ENCODE measurements around the gene RBM46.
A peak's percentile ranks its signal among the peaks of the same experiment; 100 is the strongest.

The RBM46 gene

DNA sequence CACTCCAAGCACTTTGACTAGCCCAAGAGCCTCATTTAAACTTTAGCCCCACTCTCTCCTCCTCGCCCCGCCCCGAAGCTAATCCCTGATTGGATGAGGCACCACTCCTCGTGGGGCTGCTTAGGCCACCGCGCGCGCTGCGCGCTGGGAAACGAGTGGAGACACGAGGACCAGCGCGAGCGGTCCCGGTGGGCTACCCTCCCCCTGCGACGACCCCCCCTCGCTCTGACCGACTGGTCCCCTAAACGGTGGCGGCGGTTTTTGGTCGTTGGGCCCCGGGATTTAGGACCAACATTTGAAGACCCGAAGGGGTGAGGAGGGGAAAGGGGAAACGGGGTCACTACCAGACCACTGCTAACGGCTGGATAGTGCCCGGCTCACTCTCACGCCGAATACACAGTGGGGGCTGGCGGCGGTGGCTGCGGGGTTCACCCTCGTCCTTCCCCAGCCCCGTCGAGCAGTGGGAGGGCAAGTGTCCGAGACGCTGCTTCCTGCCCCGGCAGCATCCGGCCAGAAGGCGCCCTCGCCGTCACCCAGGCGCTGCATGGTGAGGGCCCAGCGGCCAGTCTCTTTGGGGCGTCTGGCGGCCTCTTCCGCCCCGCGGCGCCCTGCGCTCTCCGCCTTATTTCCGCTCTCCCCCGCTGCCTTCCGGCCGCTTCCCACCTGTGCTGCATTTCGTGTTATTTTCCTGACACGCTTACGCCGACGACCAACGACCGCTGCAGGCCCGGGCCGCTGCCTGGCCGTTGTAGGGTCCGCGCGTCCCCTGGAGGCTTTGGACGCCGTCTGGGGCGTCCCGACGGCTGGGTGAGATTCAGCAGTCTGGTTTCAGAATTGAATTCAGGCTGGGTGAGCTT is at the start of gene RBM46:
RBM46 (plus strand) TSS at position 147 of the 857 bp plus-strand sequence. CDS start 15,481 bp downstream, outside the sequence.
- DNase-seq (ENCODE audit: low spot score), result no peak

DNA sequence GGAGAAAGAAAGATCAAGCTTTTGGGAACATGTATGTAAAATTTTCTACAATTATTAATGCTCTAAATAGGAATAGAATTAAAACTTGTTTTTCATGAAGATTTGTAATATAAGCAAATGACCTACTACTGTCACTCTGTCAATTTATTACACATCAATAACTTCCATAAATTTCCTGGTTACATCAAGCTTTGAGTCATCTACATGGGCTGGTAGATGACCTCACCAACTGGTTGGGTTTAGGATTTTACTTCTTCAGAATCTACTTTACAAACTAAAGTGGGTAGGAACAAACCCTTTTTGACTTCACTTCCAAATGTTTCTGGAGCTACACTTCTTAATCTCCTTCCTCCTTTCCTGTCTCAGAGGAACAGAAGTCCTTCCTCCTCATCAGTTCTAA is 49.3 kb upstream of the RBM46 start:
- no peak for DNase-seq (ENCODE audit: low spot score)

- no peak for DNase-seq (ENCODE audit: low spot score)
These were observed 48.4 kb upstream of the RBM46 start for GRCh38 chr4:154732669-154733068.

DNA sequence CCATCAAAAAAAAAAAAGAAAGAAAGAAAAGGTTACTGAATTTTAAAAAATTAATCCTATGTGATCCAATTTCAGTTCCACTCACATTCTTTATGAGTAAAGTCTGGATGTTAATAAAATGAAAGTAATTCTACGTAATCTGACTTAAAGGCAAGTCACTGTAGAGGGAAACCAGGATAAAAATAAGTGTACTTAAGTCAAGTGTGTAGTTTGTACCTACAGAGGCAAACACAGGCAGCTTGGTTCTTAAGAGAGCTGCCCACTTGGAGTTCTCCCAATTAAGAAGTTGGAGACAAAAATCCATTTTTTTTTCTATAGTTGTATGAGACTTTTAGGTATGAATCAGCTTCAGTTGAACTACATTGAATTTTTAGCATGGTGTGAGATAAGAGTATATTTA is 44.3 kb upstream of the RBM46 start:
- no peak for DNase-seq (ENCODE audit: low spot score)

DNA sequence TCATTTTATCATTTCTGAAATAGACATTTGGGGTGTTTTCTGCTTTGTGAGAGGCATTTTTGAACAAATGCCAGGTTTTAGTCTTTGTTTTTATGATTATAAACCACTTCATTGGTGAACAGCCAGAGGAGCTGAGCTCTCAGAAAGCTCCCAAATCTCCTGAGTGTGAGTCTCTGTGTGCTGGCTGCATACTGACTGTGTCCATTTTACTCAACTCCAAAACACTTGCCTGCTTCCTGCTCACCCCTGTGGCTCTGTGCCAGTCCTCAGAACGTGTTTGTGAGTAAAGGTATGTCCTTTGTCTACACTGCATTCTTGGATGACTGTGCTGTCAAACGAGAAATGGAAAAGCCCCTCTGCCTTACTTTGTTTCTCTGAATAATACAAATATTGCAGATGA is 42.6 kb upstream of the RBM46 start:
- no peak for DNase-seq (ENCODE audit: low spot score)

- DNase-seq (ENCODE audit: low spot score), result no peak
These were observed 42.0 kb upstream of the RBM46 start for GRCh38 chr4:154739111-154739510.

- DNase-seq (ENCODE audit: low spot score), result no peak
These were observed 40.6 kb upstream of the RBM46 start for GRCh38 chr4:154740462-154740861.

DNA sequence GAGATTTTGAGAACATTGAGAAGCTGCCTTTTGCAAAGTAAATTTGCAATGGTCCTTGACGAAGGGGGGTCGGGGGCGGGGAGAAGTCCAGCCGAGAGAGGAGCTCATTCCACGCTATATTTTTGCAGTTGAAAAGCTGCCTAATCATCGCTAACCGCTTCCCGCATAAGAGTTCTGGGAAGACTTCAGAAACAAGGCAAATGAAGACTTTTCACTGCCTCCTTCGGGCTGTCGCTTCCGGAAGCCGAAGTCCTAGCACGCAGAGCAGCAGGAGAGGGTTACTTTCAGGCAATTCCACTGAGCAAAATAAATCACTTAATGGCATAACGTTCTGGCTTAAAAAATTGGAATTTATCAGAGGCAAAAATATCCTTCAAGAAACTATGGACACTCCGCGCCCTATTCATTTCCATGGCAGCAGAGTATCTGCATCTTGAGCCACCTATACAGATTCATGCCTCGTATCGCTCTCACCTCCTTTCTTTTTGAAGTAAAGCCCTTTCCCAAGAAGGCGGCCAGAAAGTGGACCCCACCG is 39.9 kb upstream of the RBM46 start:
- DNase-seq (ENCODE audit: low spot score), result no peak

GRCh38 chr4:154741922-154742850 is 38.9 kb upstream of the RBM46 start:
- DNase-seq (ENCODE audit: low spot score), result no peak

DNA sequence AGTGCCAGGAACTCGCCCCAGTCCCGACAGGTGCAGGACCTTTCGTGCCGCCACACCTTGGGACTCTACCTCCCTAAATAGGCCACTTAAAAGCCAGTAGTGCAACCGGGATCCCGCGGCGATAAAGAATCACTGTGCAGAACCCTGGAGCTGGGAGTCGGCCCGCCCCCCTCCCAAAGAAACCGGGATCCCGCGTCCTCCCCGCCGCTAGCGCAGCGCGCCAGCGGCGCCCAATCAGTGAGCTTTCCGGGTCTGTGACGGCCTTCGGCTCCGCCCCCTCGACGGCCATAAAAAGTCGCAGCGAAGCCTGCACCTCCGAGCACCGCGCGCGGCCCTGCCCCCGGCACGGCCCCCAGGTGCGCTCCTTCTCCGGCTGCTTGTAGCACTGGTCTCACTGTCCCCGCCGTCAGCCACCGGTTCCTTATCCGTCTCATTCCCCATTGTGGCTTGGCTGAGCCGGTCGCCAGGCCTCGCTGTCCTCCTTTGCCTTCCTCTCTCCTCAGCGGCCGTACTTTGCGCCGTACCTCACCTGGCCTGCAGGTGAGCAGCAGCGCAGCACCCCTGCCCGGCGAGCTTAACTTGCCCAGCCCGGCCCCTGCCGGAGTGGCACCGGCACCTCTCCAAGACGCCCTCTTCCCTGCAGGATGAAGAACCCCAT is 37.3 kb upstream of the RBM46 start, which contains the start of gene LRAT:
LRAT (plus strand) TSS at position 318 of the 658 bp plus-strand sequence; CDS start at position 645, 327 bp downstream.
- peak; percentile 63 for DNase-seq (ENCODE audit: low spot score)

- no peak for DNase-seq (ENCODE audit: low spot score)
These were observed 36.6 kb upstream of the RBM46 start for GRCh38 chr4:154744341-154744926.

DNA sequence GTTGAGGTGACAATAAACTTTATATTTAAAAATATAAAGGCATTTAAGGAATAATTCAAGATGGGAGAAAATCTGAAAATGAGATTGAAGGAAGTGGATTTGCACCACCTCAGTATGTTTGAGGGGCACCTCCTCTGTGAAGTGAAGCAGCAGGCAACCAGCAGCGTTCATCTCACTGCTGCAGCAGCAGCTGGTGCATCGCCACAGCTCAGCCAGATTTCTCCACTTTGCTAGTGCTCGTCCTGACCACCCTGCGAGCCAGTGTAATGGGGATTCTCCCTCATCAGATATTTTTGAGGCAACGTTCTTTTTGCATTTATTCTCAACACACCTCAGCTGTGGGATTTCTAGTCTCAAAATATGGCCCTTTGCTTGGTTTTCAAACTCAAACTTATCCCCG is 23.4 kb upstream of the RBM46 start:
- no peak for DNase-seq (ENCODE audit: low spot score)

DNA sequence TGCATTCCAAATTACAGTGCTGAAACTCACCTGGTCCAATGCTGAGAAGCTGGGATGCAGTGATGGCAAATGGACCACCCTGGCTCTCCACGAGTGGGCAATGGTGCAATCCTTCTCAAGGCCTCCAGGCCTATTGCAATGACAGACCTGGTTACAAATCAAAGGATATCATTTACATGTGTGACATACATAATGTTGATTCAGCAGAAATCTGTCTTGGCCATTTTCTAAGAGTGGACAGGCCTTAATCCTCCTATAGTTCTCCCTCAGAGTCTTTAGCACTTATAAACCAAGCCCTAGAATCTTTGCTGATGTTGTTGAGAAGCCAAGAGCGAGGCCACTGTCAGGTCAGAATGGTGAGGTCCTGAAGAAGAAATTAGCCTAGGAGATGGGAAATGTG is 20.2 kb upstream of the RBM46 start:
- no peak for DNase-seq (ENCODE audit: low spot score)

GRCh38 chr4:154778264-154778663 is 2.8 kb upstream of the RBM46 start:
- no peak for DNase-seq (ENCODE audit: low spot score)

DNA sequence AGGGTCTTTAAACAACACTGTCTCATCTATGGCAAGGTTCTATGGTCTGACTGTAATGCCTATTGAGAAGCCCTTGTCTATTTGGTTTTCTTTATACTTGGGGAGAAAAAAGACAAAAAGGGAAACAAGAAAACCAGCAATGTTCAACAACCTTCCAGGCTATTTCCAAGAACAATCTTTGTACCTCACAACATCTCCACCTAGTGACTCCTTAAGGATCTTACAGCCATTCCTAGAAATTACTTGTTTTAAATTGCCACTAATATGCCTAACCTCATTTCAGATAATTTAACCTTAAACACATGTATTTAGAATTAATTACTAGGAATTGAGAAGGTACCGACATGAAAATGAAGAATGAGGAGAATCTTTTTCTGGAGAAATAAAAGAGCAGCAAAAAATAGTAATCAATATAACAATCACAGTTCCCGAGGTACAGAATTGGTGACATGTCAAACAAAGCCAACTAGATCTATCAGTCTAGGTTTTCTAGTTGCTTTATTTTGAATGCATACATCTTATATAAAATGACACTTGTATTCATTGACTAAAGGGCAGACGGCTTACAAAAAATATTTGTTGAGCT is 1.6 kb upstream of the RBM46 start:
- peak; percentile 92 for DNase-seq (ENCODE audit: low spot score)

DNA sequence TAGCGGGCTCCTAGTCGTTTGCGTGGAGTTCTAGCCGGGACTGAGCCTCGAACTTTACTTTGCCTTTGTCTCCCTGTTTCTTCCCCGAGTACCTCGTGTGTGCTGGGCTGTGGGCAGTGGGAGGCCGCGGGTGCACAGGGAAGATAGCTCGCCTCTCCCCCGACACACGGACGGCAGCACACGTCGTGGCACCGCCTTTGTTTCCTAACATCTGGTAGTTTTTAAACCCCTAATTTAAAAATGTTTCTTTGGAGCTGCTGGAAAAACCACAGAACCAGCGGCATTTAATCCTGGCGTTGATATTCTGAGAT is 866 bp downstream of the RBM46 start:
- DNase-seq (ENCODE audit: low spot score), result no peak

DNA sequence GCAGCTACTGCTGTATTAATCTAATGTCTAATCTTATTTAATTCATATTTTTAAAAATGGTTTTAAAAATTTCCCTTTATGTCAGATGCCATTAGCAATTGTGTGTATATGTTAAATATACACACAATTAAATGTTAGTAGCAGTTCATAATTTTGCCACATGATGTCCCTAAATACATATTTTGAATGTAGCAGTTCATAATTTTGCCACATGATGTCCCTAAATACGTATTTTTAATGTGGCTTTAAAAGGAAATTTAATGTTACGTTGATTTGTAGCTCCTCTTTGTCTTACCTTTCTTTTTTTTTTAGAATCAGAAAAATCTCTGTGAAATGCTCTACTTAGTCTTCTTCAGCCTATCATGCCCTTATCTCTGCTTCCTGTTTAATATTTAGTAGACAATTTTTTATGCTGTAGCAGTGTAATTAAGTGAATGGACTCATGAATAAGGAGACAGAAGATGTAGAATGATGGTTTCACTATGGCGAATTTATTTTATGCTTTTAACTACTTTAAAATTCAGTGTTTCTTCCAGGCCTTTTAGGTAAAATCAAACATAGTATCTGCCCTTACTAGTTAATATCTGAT is 26.1 kb downstream of the RBM46 start:
- peak; percentile 8 for DNase-seq (ENCODE audit: low spot score)

- no peak for DNase-seq (ENCODE audit: low spot score)
These were observed 37.2 kb downstream of the RBM46 start for GRCh38 chr4:154818230-154818629.

DNA sequence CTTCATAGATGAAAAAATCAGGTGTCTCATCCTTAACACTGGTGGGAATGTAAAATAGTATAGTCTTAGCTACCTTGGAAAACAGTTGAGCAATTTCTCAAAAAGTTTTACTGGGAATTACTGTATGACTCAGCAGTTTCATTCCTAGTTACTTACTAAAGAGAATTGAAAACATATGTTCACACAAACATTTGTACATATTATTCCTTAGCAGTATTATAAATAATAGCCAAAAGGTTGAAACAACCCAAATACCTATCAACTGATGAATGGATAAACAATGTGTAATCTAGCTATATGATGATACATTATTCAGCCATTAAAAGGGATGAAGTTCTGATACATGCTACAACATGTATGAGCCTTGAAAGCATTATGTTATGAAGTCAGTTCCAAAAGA is 41.7 kb downstream of the RBM46 start:
- no peak for DNase-seq (ENCODE audit: low spot score)

DNA sequence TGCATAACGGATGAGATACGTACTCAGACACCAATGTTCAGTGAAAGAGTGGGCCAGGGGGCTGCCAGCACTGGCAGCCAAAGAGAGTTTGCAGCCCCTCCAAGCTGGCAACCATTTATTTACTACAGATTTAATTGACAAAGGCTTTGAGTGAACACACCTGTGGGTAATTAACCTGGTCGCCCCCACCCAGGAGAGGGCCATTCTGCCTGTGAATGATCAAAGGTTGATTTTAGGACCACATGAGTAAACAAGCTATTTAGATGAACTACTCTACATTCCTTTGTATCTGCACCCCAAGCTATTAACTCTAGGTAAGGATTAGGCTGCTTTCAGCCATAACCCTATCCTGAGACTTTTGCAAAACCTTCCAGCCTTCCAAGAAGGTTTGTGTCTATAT is 55.0 kb downstream of the RBM46 start:
- DNase-seq (ENCODE audit: low spot score), result no peak

GRCh38 chr4:154836513-154836912 is 55.4 kb downstream of the RBM46 start:
- DNase-seq (ENCODE audit: low spot score), result no peak
